DMS53 treated with DMSO at 0.1 percent for 48 hours (cell line): ENCODE data around the gene ARSB.

Experiments
- DNase-seq: peaks from one replicate; lab custom pipeline; 2025; ENCODE audit not compliant: unreplicated experiment; lab: John Stamatoyannopoulos, UW

ARSB gene

GRCh38 chr5:78727786-78728761 lies 257.0 kb downstream of the ARSB start:
- DNase-seq: no peak
